HL-60 (cell line): ENCODE measurements around the gene PTCD1.

Experiments used
- CTCF ChIP-seq: IDR thresholded peaks from one replicate; pipeline ENCODE4 v1.5.1; 2011; ENCODE audit warnings: low read length, control low read depth, inconsistent platforms; ENCODE audit not compliant: insufficient read depth
- GABPA ChIP-seq: IDR thresholded peaks from 2 replicates; pipeline ENCODE4 v1.6.1; 2012; ENCODE audit warnings: low read depth
- POLR2AphosphoS5 ChIP-seq: IDR thresholded peaks from 2 replicates; pipeline ENCODE4 v1.6.1; 2012; ENCODE audit warnings: low read depth

- TF ChIP-seq CTCF (no peak), POLR2AphosphoS5 (peak; percentile 63), GABPA (no peak)
These were observed 58.4 kb downstream of the PTCD1 start for GRCh38 chr7:99380032-99380822.
